ENCODE measurements around the gene ZNF750. TPM values are rescaled to one million over a fixed set of nuclear protein-coding genes. Genes with fewer than 3 reads are reported as not detected.

Gene ZNF750
- total RNA-seq, 2 experiments from 2014 or later = not detected

- Mint-ChIP-seq H3K4me1 (peaks cover 31% of the 10 kb centered on the region), H3K9me3 (ENCODE audit: low read depth) (no peaks in the 10 kb centered on the region), H3K36me3 (peaks cover 10% of the 10 kb centered on the region), H3K27ac (no peak overlapping the region), H3K4me3 (no peak overlapping the region), H3K27me3 (no peaks in the 10 kb centered on the region)
- no peak for DNase-seq
- no peak for ATAC-seq
- CTCF ChIA-PET = interaction anchor here (0.6 to 4.6 kb wide), 11 partner anchors 11 to 422 kb away, joined by 3 to 37 read pairs (median 9); no protein-coding TSS in a partner anchor
Measured at GRCh38 chr17:82780195-82780594, 59.6 kb downstream of the ZNF750 start.

- Mint-ChIP-seq H3K9me3 (ENCODE audit: low read depth) (no peaks in the 10 kb centered on the region), H3K36me3 (peaks cover 10% of the 10 kb centered on the region), H3K27ac (no peak overlapping the region), H3K4me3 (no peak overlapping the region), H3K27me3 (no peaks in the 10 kb centered on the region), H3K4me1 (peaks cover 37% of the 10 kb centered on the region)
- ATAC-seq (no peak), DNase-seq (no peak)
- CTCF ChIA-PET = interaction anchor here (1.0 to 4.6 kb wide), 6 partner anchors 12 to 138 kb away, joined by 3 to 30 read pairs (median 3); no protein-coding TSS in a partner anchor
Measured at GRCh38 chr17:82779541-82779940, 60.3 kb downstream of the ZNF750 start.

Other genes starting within 250 kb of the ZNF750 start
- gene WDR45B, start 191.6 kb downstream of the ZNF750 start, total RNA-seq = 10 to 100 TPM; 37.0 to 41.4 TPM
- 1 to 10 TPM in 1 of 2 experiments, under 1 TPM in 1; 0.47 to 1.4 TPM for gene RAB40B, start 141.3 kb downstream of the ZNF750 start, total RNA-seq
- gene FN3KRP, start 123.3 kb downstream of the ZNF750 start, total RNA-seq = 10 to 100 TPM; 34.8 to 35.3 TPM
- 1 to 10 TPM; 1.2 to 2.7 TPM for gene FN3K, start 104.4 kb downstream of the ZNF750 start, total RNA-seq
- 100 to 1,000 TPM; 105 to 157 TPM for gene TBCD, start 88.0 kb downstream of the ZNF750 start, total RNA-seq
- 10 to 100 TPM; 42.9 to 49.9 TPM for gene METRNL, start 239.6 kb upstream of the ZNF750 start, total RNA-seq